Measurements from ENCODE around the gene EXOSC10. TPM values are rescaled to one million over a fixed set of nuclear protein-coding genes. Genes with fewer than 3 reads are reported as not detected.
A peak's percentile ranks its signal among the peaks of the same experiment; 100 is the strongest.
"Not testable (repeated sequence)": the region's sequence is repeated elsewhere in the genome, so short reads cannot be mapped to it uniquely, and the experiment has no call there.

Gene EXOSC10
- polyA plus RNA-seq, 6 donors from 2014 or later: 23.4 to 55.2 (median 41.4) TPM

DNA sequence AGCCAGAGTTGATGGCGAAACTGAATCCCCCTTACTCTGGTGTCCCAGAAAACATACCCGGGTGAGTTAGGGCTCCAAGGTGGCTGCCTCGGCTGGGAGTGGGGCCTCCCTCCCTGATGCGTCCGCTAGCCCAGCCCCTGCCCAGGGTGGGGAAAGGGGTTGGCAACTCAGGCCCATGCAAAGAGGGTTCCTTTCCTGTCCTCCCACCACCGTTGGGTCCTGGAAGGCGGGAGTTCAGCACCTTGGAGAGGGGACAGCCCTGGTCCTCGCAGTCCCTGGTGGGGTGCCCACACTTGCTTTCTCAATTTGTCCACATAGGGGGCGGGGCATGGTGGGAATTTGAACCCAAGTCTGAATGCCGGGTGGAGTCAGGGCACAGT is 45.9 kb downstream of the EXOSC10 start:
- H3K4me1 Mint-ChIP-seq: peaks cover 1 to 8% (median 5%) of the 10 kb centered on the region in 3 donors
- no peak overlapping the region for H3K4me3 Mint-ChIP-seq
- H3K27ac Mint-ChIP-seq: no peak overlapping the region
- H3K27me3 Mint-ChIP-seq: no peaks in the 10 kb centered on the region
- no peak for DNase-seq
- no peak for ATAC-seq (ENCODE audit: low read depth in 2 of 2)
- no peaks in the 10 kb centered on the region for H3K36me3 Mint-ChIP-seq
- H3K9me3 Mint-ChIP-seq: no peaks in the 10 kb centered on the region

DNA sequence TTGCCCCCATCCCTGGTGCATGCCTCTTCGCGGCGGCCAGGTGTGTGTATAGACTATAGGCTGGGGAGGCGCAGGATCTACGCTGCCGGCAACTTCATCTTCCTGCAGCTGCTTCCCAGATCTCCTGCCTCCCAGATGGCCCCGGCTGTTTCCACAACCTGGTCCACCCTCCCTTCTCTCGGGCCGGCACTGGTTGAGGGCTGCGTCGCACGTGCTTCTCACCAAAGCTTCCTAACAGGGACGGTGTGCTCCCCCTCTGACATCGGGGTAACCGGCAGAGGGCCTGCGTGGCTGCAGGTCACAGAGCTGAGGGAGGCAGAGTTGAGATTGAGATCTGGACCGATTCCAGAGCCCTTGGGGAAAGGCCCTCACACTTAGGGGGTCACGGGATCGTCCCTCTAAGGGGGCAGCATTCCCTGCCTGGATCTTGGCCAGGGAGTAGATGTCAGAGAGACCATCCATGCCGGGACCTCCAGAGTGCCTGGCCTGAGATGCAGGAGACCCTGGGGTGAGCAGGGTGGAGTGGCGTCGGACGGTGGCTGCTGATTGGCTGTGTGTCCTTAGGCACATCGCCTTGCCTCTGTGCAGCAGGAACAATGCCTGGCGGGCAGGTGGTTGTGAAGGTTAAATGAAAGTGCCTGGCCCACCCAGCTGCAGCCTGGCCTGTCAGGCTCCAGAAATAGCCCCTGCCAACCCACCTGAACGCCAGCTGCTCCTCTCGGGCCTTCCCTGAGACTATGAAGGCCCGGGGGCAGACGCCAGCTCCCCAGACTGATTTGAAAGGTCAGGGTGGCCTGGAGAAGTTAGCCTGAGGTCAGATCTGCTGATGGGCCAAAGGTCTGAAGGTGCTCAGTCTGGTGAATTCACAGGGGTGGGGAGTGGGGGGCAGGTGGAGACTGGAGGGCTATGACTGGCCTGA is 46.6 kb downstream of the EXOSC10 start:
- no peak for DNase-seq
- H3K4me3 Mint-ChIP-seq: no peak overlapping the region
- H3K27me3 Mint-ChIP-seq: no peaks in the 10 kb centered on the region
- no peak overlapping the region for H3K27ac Mint-ChIP-seq
- no peak for ATAC-seq (ENCODE audit: low read depth in 2 of 2)
- H3K36me3 Mint-ChIP-seq: no peaks in the 10 kb centered on the region
- H3K9me3 Mint-ChIP-seq: no peaks in the 10 kb centered on the region
- peaks cover 0 to 6% (median 5%) of the 10 kb centered on the region in 3 donors for H3K4me1 Mint-ChIP-seq

DNA sequence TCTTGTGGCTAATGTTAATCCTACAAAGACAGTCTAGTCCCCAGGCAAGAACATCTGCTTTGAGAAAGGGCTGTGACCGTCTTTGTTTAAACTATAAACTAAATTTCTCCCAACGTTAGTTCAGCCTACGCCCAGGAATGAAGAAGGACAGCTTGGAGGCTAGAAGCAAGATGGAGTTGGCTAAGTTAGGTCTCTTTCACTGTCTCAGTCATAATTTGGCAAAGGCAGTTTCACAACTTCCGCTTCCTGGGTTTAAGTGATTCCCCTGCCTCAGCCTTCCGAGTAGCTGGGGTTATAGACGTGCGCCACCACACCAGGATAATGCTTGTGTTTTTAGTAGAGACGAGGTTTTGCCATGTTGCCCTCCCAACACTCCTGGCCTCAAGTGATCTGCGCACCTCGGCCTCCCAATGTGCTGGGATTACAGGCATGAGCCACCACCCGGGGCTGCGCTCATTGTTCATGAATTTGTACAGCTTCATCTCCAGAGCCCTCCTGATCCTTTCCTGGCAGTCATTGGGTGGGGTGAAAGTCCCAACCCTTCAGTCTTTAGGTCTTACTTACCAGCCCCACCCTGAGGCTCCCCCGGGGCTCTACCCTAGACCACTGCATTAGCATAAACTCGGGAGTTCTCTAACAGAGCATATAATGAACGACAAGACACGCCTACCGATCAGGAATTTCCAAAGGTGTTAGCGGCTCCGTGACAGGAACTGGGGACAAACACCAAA is 47.7 kb downstream of the EXOSC10 start:
- Mint-ChIP-seq H3K27me3 (no peaks in the 10 kb centered on the region), H3K4me1 (peaks cover 0 to 5% (median under 1%) of the 10 kb centered on the region in 3 donors), H3K9me3 (no peaks in the 10 kb centered on the region), H3K27ac (peak overlapping the region in 3 of 6 donors; percentile 7 to 60 (median 32)), H3K36me3 (no peaks in the 10 kb centered on the region), H3K4me3 (no peak overlapping the region)
- DNase-seq: no peak
- no peak for ATAC-seq (ENCODE audit: low read depth in 2 of 2)

DNA sequence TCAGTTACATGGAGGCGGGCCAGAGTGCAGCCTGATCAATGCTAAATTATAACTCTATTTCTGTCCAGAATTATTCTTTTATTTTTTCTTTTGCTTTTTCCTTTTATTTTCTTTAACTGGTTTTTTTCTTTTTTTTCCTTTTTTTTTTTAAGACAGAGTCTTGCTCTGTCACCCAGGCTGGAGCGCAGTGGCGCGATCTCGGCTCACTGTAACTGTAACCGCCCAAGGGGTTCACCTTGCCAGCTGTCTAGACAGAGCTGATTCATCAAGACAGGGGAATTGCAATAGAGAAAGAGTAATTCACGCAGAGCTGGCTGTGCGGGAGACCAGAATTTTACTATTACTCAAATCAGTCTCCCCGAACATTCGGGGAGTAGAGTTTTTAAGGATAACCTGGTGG is 48.5 kb downstream of the EXOSC10 start:
- H3K4me3 Mint-ChIP-seq; H3K36me3 Mint-ChIP-seq; H3K27me3 Mint-ChIP-seq; ATAC-seq (ENCODE audit: low read depth in 2 of 2); H3K9me3 Mint-ChIP-seq; H3K4me1 Mint-ChIP-seq; DNase-seq: not testable (repeated sequence)
- peak overlapping the region in 1 of 6 donors; percentile 17 for H3K27ac Mint-ChIP-seq

DNA sequence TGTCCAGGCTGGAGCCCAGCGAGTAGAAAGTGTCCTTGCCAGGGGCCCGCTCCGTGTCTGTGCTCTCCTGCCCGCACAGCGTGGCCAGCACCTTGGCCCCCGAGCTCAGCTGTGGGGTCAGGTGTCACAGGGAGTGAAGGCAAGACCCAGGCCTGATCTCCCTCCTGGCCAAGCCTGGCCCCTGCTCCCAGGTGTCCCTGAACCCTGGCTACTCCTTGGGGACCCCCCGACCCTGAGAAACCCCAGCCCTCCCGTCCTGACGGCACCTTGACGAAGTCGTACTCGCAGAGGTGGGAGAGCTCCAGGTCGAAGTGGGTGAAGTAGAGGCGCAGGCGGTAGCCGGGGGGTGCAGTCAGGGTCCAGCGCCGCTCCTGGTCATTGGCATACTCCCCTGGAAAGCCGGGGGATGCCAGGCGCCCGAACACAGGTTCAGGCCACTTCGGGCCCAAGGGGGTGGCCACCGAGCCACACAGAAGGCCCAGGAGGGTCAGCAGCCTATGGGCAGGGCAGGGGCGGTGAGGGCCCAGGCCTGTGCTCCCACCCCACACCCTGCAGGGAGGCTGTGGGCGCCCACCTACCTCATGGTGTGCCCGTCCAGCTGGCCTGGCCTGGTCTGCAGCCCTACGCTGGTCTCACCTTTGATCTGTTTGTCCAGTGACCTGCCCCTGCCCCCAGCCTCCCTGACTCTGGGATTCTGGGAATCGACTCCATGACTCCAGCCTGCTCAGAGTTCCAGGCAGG is 52.9 kb downstream of the EXOSC10 start, which contains the start of gene MASP2:
Gene MASP2, minus strand, starts transcription at position 615 of the 741 bp plus-strand sequence. Its CDS starts 32 bp downstream, at position 583.
- Mint-ChIP-seq H3K27me3 (no peaks in the 10 kb centered on the region), H3K36me3 (no peaks in the 10 kb centered on the region), H3K4me3 (peak within 1 kb of the TSS in 1 of 8 donors; percentile 15), H3K4me1 (no peaks in the 10 kb centered on the region), H3K9me3 (no peaks in the 10 kb centered on the region), H3K27ac (peak within 1 kb of the TSS in 2 of 6 donors; percentile 10 to 75)
- ATAC-seq (ENCODE audit: low read depth in 2 of 2) (no peak), DNase-seq (no peak)

DNA sequence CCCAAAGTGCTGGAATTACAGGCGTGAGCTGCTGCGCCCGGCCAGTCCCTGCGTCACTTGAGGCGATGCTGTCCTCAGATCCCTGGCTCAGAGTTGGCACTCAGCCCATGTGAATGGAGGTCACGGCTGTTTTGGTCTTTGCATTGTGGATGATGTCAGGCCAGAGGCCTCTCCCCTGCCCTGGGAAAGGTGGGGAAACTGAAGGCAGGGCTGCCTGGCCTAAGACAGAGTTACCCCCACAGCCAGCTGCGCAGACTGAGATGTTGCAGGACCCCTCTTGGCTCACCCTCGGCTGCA is 53.5 kb downstream of the EXOSC10 start:
- Mint-ChIP-seq H3K36me3 (no peaks in the 10 kb centered on the region), H3K27ac (no peak overlapping the region), H3K9me3 (no peaks in the 10 kb centered on the region), H3K27me3 (no peaks in the 10 kb centered on the region), H3K4me3 (no peak overlapping the region), H3K4me1 (no peaks in the 10 kb centered on the region)
- DNase-seq: no peak
- no peak for ATAC-seq (ENCODE audit: low read depth in 2 of 2)

DNA sequence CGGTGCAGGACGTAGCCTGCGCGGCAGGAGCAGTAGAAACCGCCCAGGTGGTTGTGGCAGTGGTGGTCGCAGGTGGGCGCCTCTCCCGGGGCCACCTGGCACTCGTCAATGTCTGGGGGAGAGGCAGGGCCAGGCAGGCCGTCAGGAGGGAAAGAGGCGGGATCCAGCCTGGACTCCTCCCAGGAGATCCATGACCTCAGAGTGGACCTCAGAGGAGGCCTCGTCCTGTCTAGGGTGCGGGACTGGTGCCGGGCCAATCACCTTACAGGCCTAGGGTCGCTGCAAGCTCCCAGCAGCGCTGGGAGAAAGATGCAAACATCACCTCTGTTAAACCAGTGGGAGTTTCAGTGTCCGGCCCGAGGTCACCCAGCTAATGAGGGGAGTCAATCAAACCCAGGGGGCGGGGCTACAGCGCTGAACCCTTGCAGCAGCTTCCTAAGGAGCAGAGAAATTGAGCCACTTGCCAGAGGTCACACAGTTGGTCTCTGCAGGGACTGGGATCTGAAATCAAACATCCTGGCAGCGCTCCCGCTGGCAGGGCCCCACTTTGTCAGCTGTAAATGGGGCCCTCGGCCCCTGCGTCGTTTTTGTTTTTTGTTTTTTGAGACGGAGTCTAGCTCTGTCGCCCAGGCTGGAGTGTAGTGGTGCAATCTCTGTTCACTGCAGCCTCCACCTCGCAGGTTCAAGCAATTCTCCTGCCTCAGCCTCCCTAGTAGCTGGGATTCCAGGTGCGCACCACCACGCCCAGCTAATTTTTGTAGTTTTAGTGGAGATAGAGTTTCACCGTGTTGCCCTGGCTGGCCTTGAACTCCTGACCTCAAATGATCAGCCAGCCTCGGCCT is 54.0 kb downstream of the EXOSC10 start:
- Mint-ChIP-seq H3K9me3 (no peaks in the 10 kb centered on the region), H3K4me1 (no peaks in the 10 kb centered on the region), H3K27me3 (no peaks in the 10 kb centered on the region), H3K27ac (no peak overlapping the region), H3K4me3 (no peak overlapping the region), H3K36me3 (no peaks in the 10 kb centered on the region)
- ATAC-seq (ENCODE audit: low read depth in 2 of 2) (no peak), DNase-seq (no peak)

DNA sequence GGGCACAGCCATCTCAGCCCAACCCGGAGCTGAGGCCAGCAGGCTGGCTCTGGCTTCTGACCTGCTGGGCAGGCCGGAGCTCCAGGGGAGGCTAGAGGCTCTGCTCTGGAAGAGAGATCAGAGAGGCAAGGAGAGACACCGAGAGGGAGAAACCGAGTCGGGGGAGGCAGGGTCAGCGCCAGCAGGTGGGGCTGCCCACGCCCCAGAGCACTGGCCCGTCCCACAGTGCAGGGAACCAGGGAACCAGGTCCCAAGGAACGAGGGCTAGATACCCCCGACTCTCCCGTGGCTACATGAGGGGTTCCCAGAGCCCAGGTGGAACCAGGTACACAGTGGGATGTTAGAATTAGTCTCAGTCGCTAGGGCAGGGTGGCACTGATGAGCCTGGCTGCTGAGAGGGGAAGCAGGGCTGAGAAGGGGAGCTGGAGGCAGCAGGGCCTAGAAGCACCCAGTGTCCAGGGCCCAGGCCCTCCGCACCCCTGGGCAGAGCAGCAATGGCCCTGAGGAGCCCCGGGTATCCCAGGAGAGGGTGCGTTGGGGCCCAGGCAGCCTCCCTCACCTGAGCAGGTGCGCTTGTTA is 54.7 kb downstream of the EXOSC10 start:
- H3K36me3 Mint-ChIP-seq: no peaks in the 10 kb centered on the region
- H3K4me1 Mint-ChIP-seq: no peaks in the 10 kb centered on the region
- no peaks in the 10 kb centered on the region for H3K9me3 Mint-ChIP-seq
- H3K4me3 Mint-ChIP-seq: no peak overlapping the region
- no peak overlapping the region for H3K27ac Mint-ChIP-seq
- ATAC-seq (ENCODE audit: low read depth in 2 of 2): no peak
- DNase-seq: no peak
- no peaks in the 10 kb centered on the region for H3K27me3 Mint-ChIP-seq

DNA sequence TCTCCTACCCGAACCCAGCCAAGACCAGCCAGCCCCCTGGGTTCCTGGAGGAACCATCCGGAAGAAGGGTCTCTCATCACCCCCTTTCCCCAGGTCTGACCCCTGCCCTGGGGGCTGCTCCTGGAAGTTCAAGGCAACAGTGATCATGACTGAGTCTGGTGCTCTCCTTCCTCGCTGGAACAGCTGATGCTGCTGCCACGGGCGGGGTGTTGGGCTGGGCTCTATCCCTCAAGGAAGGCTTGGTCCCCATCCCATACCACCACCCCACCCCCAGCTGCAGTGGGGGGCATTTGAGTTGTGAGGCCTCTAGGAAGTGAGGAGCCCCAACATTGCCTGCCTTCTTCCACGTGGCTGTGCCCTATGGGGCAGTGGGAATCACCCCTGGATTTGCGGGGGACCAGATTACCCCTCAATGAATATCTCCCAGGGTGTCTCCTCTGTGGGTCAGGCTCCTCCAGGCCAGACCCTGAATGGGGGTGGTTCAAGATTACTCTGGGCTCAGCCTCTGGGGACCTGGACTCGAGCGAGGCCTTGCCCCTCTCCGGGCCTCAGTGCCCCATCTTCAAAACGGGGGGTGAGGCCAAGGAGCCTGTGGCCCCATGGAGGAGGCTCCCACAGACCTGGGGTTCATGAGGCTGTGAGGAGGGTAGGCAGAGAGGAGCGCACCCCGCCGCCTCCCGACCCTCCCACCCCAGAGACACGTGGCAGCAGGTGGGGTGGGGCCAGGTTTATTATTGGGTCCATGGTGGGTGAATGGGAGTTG is 55.4 kb downstream of the EXOSC10 start:
- H3K9me3 Mint-ChIP-seq: no peaks in the 10 kb centered on the region
- ATAC-seq (ENCODE audit: low read depth in 2 of 2) (no peak), DNase-seq (no peak)
- no peaks in the 10 kb centered on the region for H3K36me3 Mint-ChIP-seq
- H3K4me3 Mint-ChIP-seq: no peak overlapping the region
- no peak overlapping the region for H3K27ac Mint-ChIP-seq
- no peaks in the 10 kb centered on the region for H3K27me3 Mint-ChIP-seq
- H3K4me1 Mint-ChIP-seq: no peaks in the 10 kb centered on the region

DNA sequence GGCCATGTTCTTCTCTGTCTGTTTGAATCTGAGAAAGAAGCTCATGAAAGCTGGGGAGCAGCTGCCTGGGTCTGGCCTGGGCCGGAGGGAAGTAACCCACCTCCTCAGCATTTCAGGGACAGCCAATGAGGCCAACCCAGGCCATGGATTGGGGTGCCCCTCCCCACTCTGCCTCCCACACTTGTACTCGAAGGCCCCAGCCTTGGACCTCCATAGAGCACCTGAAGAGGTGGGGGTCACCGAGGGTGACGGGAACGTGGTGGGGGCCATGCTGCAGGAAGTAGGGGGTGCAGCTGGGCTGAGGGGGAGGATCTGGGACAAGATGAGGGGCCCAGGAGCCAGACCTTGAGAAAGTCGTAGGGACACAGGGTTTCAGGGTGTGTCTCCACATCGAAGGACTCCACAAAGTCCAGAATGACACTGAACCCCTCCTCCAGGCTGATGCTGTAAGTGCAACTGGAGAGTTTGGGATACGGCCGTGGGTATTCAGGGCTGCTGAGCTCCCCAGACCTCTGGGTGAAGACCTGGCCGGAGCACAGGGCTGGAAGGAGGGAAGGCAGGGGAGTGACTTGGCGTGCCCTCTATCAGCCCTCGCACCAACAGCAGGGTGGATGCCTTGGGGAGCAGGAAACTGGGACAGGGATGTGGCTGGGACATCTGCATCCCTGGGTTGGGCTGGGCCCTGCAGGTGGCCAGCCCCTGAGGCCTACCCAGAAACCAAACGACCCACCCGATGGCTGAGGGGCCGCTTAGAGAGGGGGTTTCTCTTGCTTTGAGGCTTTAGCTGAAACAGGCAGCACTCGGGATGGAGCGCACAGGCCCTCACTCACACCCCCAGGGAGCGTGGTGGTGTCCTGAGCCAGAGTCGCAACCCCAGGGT is 56.4 kb downstream of the EXOSC10 start:
- Mint-ChIP-seq H3K4me1 (no peaks in the 10 kb centered on the region), H3K9me3 (no peaks in the 10 kb centered on the region), H3K27ac (no peak overlapping the region), H3K27me3 (no peaks in the 10 kb centered on the region), H3K4me3 (no peak overlapping the region), H3K36me3 (no peaks in the 10 kb centered on the region)
- ATAC-seq (ENCODE audit: low read depth in 2 of 2) (no peak), DNase-seq (no peak)

DNA sequence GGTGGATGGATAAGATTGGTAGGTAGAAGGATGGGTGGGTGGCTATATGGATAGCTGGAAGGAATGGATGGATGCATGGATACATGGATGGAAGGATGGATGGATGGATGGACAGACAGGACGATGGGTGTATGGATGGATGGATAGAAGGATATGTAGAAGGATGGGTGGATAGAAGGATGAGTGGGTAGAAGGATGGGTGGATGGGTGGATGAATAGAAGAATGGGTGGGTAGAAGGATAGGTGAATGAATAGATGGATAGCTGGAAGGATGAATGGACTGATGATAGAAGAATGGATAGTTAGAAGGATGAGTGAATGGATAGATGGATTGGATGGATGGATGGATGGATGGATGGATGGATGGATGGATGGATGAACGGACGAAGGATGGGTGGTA is 57.6 kb downstream of the EXOSC10 start:
- peaks cover 0 to 5% (median 0%) of the 10 kb centered on the region in 3 donors for H3K4me1 Mint-ChIP-seq

More for the DNA sequence above, 57.6 kb downstream of the EXOSC10 start:
- no peak for ATAC-seq (ENCODE audit: low read depth in 2 of 2)
- H3K27ac Mint-ChIP-seq: no peak overlapping the region
- no peak for DNase-seq
- H3K27me3 Mint-ChIP-seq: peaks cover 0 to 5% (median 0%) of the 10 kb centered on the region in 3 donors
- H3K4me3 Mint-ChIP-seq: no peak overlapping the region
- H3K36me3 Mint-ChIP-seq: no peaks in the 10 kb centered on the region
- H3K9me3 Mint-ChIP-seq: no peaks in the 10 kb centered on the region
